Measurements from ENCODE around the gene ROR2. TPM values are rescaled to one million over a fixed set of nuclear protein-coding genes. Genes with fewer than 3 reads are reported as not detected.

Gene ROR2
- total RNA-seq, 1 donor from 2014 or later = 0.74 TPM

- Histone ChIP-seq H3K27me3 (ENCODE audit: low read depth) (peaks cover 48% of the 10 kb centered on the region), H3K27ac (replicated peaks) (no peak overlapping the region), H3K4me3 (no peak overlapping the region), H3K9me3 (replicated peaks) (no peaks in the 10 kb centered on the region), H3K4me1 (no peaks in the 10 kb centered on the region), H3K36me3 (no peaks in the 10 kb centered on the region)
- no peak for TF ChIP-seq CTCF (IDR thresholded peaks at IDR 0.05; ENCODE audit: borderline replicate concordance)
- no peak for DNase-seq
- intact Hi-C loops (cut with micrococcal nuclease) = no loop called here
Observed at GRCh38 chr9:91805031-91805430, 145.0 kb downstream of the ROR2 start.

- DNase-seq = no peak
- intact Hi-C loops (cut with micrococcal nuclease) = no loop called here
Observed at GRCh38 chr9:91803970-91804752, 145.9 kb downstream of the ROR2 start.

GRCh38 chr9:91803151-91803940 is 146.7 kb downstream of the ROR2 start:
- DNase-seq = no peak
- Histone ChIP-seq H3K4me3 (no peak overlapping the region), H3K27ac (replicated peaks) (no peak overlapping the region), H3K9me3 (replicated peaks) (no peaks in the 10 kb centered on the region), H3K27me3 (ENCODE audit: low read depth) (peaks cover 58% of the 10 kb centered on the region), H3K36me3 (no peaks in the 10 kb centered on the region), H3K4me1 (no peaks in the 10 kb centered on the region)
- intact Hi-C loops (cut with micrococcal nuclease) = no loop called here
- no peak for TF ChIP-seq CTCF (IDR thresholded peaks at IDR 0.05; ENCODE audit: borderline replicate concordance)

More at GRCh38 chr9:91803970-91804752, 145.9 kb downstream of the ROR2 start:
- Histone ChIP-seq H3K27me3 (ENCODE audit: low read depth) (peaks cover 57% of the 10 kb centered on the region), H3K4me3 (no peak overlapping the region), H3K9me3 (replicated peaks) (no peaks in the 10 kb centered on the region), H3K4me1 (no peaks in the 10 kb centered on the region), H3K27ac (replicated peaks) (no peak overlapping the region), H3K36me3 (no peaks in the 10 kb centered on the region)
- no peak for TF ChIP-seq CTCF (IDR thresholded peaks at IDR 0.05; ENCODE audit: borderline replicate concordance)

GRCh38 chr9:91802391-91802790 is 147.6 kb downstream of the ROR2 start:
- H3K4me1 ChIP-seq = no peaks in the 10 kb centered on the region
- H3K27me3 ChIP-seq (ENCODE audit: low read depth) = peaks cover 58% of the 10 kb centered on the region
- no peak overlapping the region for H3K4me3 ChIP-seq
- DNase-seq = no peak
- H3K36me3 ChIP-seq = no peaks in the 10 kb centered on the region
- no peaks in the 10 kb centered on the region for H3K9me3 ChIP-seq (replicated peaks)
- H3K27ac ChIP-seq (replicated peaks) = no peak overlapping the region
- no peak for TF ChIP-seq CTCF (IDR thresholded peaks at IDR 0.05; ENCODE audit: borderline replicate concordance)
- intact Hi-C loops (cut with micrococcal nuclease) = no loop called here

GRCh38 chr9:91800473-91801030 is 149.5 kb downstream of the ROR2 start:
- no peak for DNase-seq
- no peak for TF ChIP-seq CTCF (IDR thresholded peaks at IDR 0.05; ENCODE audit: borderline replicate concordance)
- no peaks in the 10 kb centered on the region for H3K9me3 ChIP-seq (replicated peaks)
- no peak overlapping the region for H3K27ac ChIP-seq (replicated peaks)
- H3K4me1 ChIP-seq = no peaks in the 10 kb centered on the region
- intact Hi-C loops (cut with micrococcal nuclease) = no loop called here
- no peak overlapping the region for H3K4me3 ChIP-seq
- peaks cover 52% of the 10 kb centered on the region for H3K27me3 ChIP-seq (ENCODE audit: low read depth)
- H3K36me3 ChIP-seq = no peaks in the 10 kb centered on the region

Measured in left ventricle myocardium inferior (tissue), 1 donor.